ENCODE data around the gene SEPTIN2.

The SEPTIN2 gene

DNA sequence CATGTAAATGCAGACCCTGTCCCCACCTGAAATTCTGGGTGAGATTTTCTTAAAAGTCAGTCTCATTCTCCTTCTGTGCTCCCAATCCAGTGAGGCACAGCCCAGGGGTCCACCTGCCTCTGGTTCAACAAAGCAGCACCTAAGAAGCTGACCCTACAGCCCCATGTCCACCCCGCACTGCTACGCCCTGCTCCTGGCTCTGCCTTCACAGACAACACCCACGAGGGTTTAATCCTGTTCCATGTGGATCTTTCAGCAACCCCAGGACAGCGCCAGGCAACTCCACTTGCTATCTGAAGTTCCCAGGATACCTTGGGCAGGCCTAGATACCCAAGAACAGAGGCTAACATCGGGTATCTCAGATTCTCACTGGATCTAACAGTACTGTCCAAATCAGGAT lies 45.2 kb upstream of the SEPTIN2 start:
- Histone ChIP-seq H3K4me1 (ENCODE audit: control insufficient read depth in 1 of 2, insufficient read depth in 1 of 2, low read depth in 1 of 2, low read length in 1 of 2) (peaks cover 46 to 48% of the 10 kb centered on the region in 2 experiments), H3K4me3 (ENCODE audit: low read depth in 1 of 2, low read length in 1 of 2) (no peak overlapping the region), H3K36me3 (peaks cover 25% of the 10 kb centered on the region), H3K27me3 (no peaks in the 10 kb centered on the region), H3K9me3 (no peaks in the 10 kb centered on the region), H3K27ac (peak overlapping the region; percentile 89)
- no peak for TF ChIP-seq CTCF (IDR thresholded peaks at IDR 0.05)

DNA sequence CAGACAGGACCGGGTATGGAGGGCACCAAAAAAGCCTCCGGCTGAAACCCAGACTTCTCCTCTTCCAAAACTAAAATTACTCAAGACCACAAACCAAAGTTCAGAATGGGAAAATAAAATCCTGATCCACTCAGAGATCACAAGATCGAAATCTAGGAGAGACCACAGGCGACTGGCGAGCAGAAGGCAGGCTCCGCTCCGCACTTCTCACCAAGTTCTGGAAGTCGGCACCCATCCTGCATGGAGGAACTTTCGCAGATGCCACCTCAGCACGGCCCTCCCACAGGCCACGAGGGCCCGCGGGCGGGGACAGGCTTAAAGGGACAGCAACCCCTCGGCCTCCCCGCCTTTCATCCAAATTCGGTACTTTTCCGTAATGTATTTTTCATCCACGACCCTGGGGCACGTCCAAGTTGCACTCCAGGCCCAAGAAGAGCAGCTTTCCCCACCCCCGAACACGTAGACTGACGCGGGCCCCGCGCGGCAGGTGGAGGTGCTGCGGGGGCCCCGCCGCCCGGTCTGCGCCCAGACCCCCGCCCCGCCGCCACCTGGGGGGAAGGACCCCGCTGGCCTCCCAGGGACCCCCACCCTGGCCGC lies 43.9 kb upstream of the SEPTIN2 start:
- TF ChIP-seq CTCF (IDR thresholded peaks at IDR 0.05), result no peak
- no peaks in the 10 kb centered on the region for H3K27me3 ChIP-seq
- H3K36me3 ChIP-seq, result peaks cover 12% of the 10 kb centered on the region
- H3K27ac ChIP-seq, result peak overlapping the region; percentile 89
- no peaks in the 10 kb centered on the region for H3K9me3 ChIP-seq
- peak overlapping the region; percentile 69 for H3K4me3 ChIP-seq (ENCODE audit: low read depth in 1 of 2, low read length in 1 of 2)
- peaks cover 46 to 48% of the 10 kb centered on the region in 2 experiments for H3K4me1 ChIP-seq (ENCODE audit: control insufficient read depth in 1 of 2, insufficient read depth in 1 of 2, low read depth in 1 of 2, low read length in 1 of 2)

GRCh38 chr2:241272303-241273209 lies 43.2 kb upstream of the SEPTIN2 start:
- Histone ChIP-seq H3K4me3 (ENCODE audit: low read depth in 1 of 2, low read length in 1 of 2) (peak overlapping the region; percentile 69), H3K27ac (peak overlapping the region; percentile 89), H3K27me3 (no peaks in the 10 kb centered on the region), H3K4me1 (ENCODE audit: control insufficient read depth in 1 of 2, insufficient read depth in 1 of 2, low read depth in 1 of 2, low read length in 1 of 2) (peaks cover 46 to 48% of the 10 kb centered on the region in 2 experiments), H3K36me3 (peaks cover 5% of the 10 kb centered on the region), H3K9me3 (no peaks in the 10 kb centered on the region)
- no peak for TF ChIP-seq CTCF (IDR thresholded peaks at IDR 0.05)

GRCh38 chr2:241273210-241274020 lies 42.3 kb upstream of the SEPTIN2 start:
- Histone ChIP-seq H3K27me3 (no peaks in the 10 kb centered on the region), H3K36me3 (no peaks in the 10 kb centered on the region), H3K4me3 (ENCODE audit: low read depth in 1 of 2, low read length in 1 of 2) (peak overlapping the region; percentile 48 to 57), H3K9me3 (no peaks in the 10 kb centered on the region), H3K4me1 (ENCODE audit: control insufficient read depth in 1 of 2, insufficient read depth in 1 of 2, low read depth in 1 of 2, low read length in 1 of 2) (peaks cover 46 to 48% of the 10 kb centered on the region in 2 experiments), H3K27ac (peak overlapping the region; percentile 89)
- no peak for TF ChIP-seq CTCF (IDR thresholded peaks at IDR 0.05)

GRCh38 chr2:241274127-241274526 lies 41.6 kb upstream of the SEPTIN2 start:
- Histone ChIP-seq H3K4me1 (ENCODE audit: control insufficient read depth in 1 of 2, insufficient read depth in 1 of 2, low read depth in 1 of 2, low read length in 1 of 2) (peaks cover 46 to 48% of the 10 kb centered on the region in 2 experiments), H3K36me3 (no peaks in the 10 kb centered on the region), H3K27ac (peak overlapping the region; percentile 89), H3K9me3 (no peaks in the 10 kb centered on the region), H3K4me3 (ENCODE audit: low read depth in 1 of 2, low read length in 1 of 2) (peak overlapping the region; percentile 12 to 26), H3K27me3 (no peaks in the 10 kb centered on the region)
- TF ChIP-seq CTCF (IDR thresholded peaks at IDR 0.05), result no peak
